Spleen (tissue), 7 donors: ENCODE measurements around the gene SP6.
A peak's percentile ranks its signal among the peaks of the same experiment; 100 is the strongest.

Experiments used
- POLR2A ChIP-seq, 3 donors: fragments of 450-650 bp; IDR thresholded peaks; one replicate each; pipeline ENCODE4 v1.5.1; 2017; ENCODE audit warnings: antibody characterized with exemption in 3 of 3, mild to moderate bottlenecking in 1 of 3
- TF ChIP-seq, protein P1 (sequence below), 11 experiments: fragments of 200-600 bp in 7 of 11; fragments of 450-650 bp in 4 of 11; sonication (generic) in 4 of 11; IDR thresholded peaks in 8 of 11; conservative IDR thresholded peaks in 3 of 11; 1 replicate in 7 of 11; 2 replicates in 4 of 11; pipeline versions ENCODE4 v1.4.0 to v1.8.0; 2016 to 2021; ENCODE audit warnings: antibody characterized with exemption in 11 of 11, inconsistent platforms in 4 of 11, mild to moderate bottlenecking in 1 of 11
- donor health status: DM: no; HTN: no; CAD: no; lungs with moderate emphysema.
- donor health status: DM: no; HTN: no; CAD: no.
- donor health status: DM: no; HTN: no; CAD: no.

- TF ChIP-seq, protein P1, sequence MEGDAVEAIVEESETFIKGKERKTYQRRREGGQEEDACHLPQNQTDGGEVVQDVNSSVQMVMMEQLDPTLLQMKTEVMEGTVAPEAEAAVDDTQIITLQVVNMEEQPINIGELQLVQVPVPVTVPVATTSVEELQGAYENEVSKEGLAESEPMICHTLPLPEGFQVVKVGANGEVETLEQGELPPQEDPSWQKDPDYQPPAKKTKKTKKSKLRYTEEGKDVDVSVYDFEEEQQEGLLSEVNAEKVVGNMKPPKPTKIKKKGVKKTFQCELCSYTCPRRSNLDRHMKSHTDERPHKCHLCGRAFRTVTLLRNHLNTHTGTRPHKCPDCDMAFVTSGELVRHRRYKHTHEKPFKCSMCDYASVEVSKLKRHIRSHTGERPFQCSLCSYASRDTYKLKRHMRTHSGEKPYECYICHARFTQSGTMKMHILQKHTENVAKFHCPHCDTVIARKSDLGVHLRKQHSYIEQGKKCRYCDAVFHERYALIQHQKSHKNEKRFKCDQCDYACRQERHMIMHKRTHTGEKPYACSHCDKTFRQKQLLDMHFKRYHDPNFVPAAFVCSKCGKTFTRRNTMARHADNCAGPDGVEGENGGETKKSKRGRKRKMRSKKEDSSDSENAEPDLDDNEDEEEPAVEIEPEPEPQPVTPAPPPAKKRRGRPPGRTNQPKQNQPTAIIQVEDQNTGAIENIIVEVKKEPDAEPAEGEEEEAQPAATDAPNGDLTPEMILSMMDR (IDR thresholded peaks at IDR 0.05 in 8 of 11, conservative IDR thresholded peaks at IDR 0.05 in 3 of 11), result peak in 1 of 11 experiments; percentile 26
- TF ChIP-seq POLR2A (IDR thresholded peaks at IDR 0.05), result no peak
These were observed 5.9 kb downstream of the SP6 start for GRCh38 chr17:47844814-47845715.
